Gastroesophageal sphincter (tissue), 4 donors: ENCODE measurements around the gene HOXA6. TPM values are rescaled to one million over a fixed set of nuclear protein-coding genes. Genes with fewer than 3 reads are reported as not detected.

ENCODE experiments used
- ATAC-seq: fragments of 150-250 bp; one replicate; pipeline ENCODE4 v1.9.1; 2016; ENCODE audit warnings: mild to moderate bottlenecking, moderate library complexity
- H3K27ac ChIP-seq, 4 donors: fragments of 200-600 bp; sonication (generic) in 3 of 4; 1 replicate in 3 of 4; 2 replicates in 1 of 4; pipeline ENCODE4 v1.5.1; 2016 to 2019
- H3K27me3 ChIP-seq: fragments of 200-600 bp; sonication (generic); one replicate; pipeline ENCODE4 v1.5.1; 2019
- H3K36me3 ChIP-seq, 2 donors: fragments of 200-600 bp; sonication (generic); one replicate each; pipeline ENCODE4 v1.5.1; 2019; ENCODE audit warnings: control low read depth in 1 of 2
- H3K4me1 ChIP-seq, 3 donors: fragments of 200-600 bp; sonication (generic); 1 replicate in 2 of 3; 2 replicates in 1 of 3; pipeline ENCODE4 v1.5.1; 2016 to 2019; ENCODE audit warnings: control low read depth in 2 of 3
- H3K4me3 ChIP-seq, 2 donors: fragments of 200-600 bp; sonication (generic); one replicate each; pipeline ENCODE4 v1.5.1; 2019; ENCODE audit warnings: mild to moderate bottlenecking in 1 of 2, moderate library complexity in 1 of 2
- H3K9me3 ChIP-seq, 3 donors: fragments of 200-600 bp; sonication (generic); one replicate each; pipeline ENCODE4 v1.5.1; 2017 to 2019; ENCODE audit warnings: control low read depth in 2 of 3
- EP300 ChIP-seq: sonication (generic); formaldehyde crosslinking; IDR thresholded peaks from one replicate; pipeline ENCODE4 v1.6.1; 2017; ENCODE audit warnings: antibody characterized with exemption, mild to moderate bottlenecking
- POLR2A ChIP-seq, 2 donors: fragments of 450-650 bp; IDR thresholded peaks; one replicate each; pipeline ENCODE4 v1.6.1; 2017; ENCODE audit warnings: antibody characterized with exemption in 2 of 2, mild to moderate bottlenecking in 2 of 2, moderate library complexity in 1 of 2
- POLR2AphosphoS5 ChIP-seq: sonication (generic); formaldehyde crosslinking; IDR thresholded peaks from one replicate; pipeline ENCODE4 v1.6.1; 2017; ENCODE audit warnings: antibody characterized with exemption
- WGBS, 2 donors: methylation state at CpG; one replicate each; pipeline ENCODE4 v1.1.5; 2018; ENCODE audit warnings: low coverage in 1 of 2; 5-methylcytosine and 5-hydroxymethylcytosine counted together
- total RNA-seq, 4 donors: library from RNA; depleted of rRNA; stranded (reverse); fragments of >200 nt; gene quantifications; one replicate each; pipeline ENCODE4 v1.1.0, GENCODE V29; 2016
- TF ChIP-seq, protein P1 (sequence below), 4 experiments: fragments of 200-600 bp in 2 of 4; fragments of 450-650 bp in 2 of 4; sonication (generic) in 1 of 4; IDR thresholded peaks; one replicate each; pipeline ENCODE4 v1.5.1; 2017 to 2019; ENCODE audit warnings: antibody characterized with exemption in 4 of 4, mild to moderate bottlenecking in 2 of 4, moderate library complexity in 2 of 4

The HOXA6 gene
- total RNA-seq, 4 donors from 2014 or later = 0.46 to 12.7 TPM; not detected in 2

DNA sequence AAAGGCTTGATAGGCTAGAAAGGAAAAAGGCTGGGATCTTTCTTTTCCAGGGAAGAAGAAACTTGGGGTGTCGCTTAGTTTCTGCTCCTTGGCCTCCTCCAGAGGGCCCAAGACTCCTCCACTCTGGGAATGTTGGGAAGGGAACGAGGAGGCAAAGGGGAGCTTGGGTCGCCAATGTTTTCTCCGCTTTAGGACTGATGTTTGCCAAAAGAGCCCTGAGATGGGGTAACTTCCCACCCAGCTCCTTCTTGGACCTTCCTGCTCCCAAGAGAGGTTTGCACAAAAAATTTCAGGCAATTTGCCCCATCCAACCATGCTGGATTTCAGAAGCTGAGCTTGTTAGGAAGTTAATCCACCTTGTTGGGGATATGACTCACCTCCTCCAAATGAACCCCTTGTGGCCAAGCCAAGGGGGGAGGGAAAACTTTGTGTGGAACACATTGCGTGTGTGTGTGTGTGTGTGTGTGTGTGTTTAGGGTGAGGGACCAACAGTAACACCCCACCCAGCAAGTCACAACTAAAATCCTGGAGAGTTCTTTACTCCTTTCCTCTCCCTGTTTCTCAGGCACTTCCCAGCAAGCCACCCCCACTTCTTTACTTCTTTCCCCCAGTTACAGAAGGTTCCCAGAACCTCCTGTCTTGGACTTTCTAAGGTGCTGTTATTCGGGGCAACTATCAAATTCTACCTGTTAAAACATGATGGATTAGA, 36.4 kb downstream of the HOXA6 start:
- Histone ChIP-seq H3K4me1 (peaks cover 0 to 61% (median 21%) of the 10 kb centered on the region in 3 donors), H3K27me3 (no peaks in the 10 kb centered on the region)

DNA sequence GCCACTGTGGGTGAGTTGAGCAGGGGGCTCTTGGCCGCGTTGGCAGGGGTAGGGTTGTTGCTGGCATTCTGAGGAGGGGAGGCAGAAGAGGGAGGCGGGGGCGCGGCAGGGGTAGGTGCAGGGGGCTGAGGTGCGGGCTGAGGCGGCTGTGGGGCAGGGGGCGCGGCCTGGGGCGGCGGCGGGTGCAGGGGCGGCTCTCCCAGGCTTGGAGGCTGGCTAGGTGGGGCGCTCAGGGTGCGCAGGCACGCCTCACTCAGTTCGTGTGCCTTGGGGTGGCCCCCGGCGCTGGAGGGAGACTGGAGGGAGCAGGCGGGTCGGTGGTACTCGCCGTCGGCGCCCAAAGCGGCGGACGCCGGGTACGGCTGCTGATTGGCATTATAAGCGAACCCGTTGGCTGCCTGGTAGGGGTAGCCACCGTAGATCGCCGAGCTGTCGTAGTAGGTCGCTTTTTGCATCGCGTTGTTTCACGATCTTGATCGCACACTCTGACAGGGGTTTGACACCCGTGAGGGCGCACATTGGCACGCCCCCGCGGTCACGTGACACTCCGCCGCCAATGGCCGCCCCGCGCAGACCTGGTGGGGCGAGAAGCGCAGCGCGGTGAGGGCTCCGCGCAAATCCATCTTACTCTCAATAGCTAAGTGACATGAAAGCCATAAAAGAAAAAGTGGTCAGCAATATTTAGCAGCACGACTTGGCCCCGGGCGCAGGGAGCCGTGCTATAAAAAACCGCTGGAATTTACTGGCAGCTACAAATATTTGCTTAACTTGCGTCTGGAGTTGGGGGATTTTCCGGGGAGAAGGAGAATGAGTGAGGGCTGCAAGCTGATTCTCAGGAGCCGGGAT, 37.2 kb downstream of the HOXA6 start:
- WGBS, 2 donors = 19 to 23% methylated on average over 9 to 13 of the region's 66 CpGs
- H3K4me3 ChIP-seq = peak overlapping the region; percentile 1 to 79
- no peaks in the 10 kb centered on the region for H3K27me3 ChIP-seq
- H3K4me1 ChIP-seq = peaks cover 0 to 69% (median 21%) of the 10 kb centered on the region in 3 donors
- ATAC-seq = peak; percentile 56
- no peaks in the 10 kb centered on the region for H3K36me3 ChIP-seq
- H3K9me3 ChIP-seq = no peaks in the 10 kb centered on the region
- TF ChIP-seq POLR2AphosphoS5 (peak; percentile 74), POLR2A (IDR thresholded peaks at IDR 0.05) (no peak), EP300 (no peak)
- TF ChIP-seq, protein P1, sequence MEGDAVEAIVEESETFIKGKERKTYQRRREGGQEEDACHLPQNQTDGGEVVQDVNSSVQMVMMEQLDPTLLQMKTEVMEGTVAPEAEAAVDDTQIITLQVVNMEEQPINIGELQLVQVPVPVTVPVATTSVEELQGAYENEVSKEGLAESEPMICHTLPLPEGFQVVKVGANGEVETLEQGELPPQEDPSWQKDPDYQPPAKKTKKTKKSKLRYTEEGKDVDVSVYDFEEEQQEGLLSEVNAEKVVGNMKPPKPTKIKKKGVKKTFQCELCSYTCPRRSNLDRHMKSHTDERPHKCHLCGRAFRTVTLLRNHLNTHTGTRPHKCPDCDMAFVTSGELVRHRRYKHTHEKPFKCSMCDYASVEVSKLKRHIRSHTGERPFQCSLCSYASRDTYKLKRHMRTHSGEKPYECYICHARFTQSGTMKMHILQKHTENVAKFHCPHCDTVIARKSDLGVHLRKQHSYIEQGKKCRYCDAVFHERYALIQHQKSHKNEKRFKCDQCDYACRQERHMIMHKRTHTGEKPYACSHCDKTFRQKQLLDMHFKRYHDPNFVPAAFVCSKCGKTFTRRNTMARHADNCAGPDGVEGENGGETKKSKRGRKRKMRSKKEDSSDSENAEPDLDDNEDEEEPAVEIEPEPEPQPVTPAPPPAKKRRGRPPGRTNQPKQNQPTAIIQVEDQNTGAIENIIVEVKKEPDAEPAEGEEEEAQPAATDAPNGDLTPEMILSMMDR (IDR thresholded peaks at IDR 0.05) = peak in 1 of 4 experiments; percentile 5
- H3K27ac ChIP-seq = peak overlapping the region; percentile 94 to 99 (median 98)

More for the DNA sequence above, 36.4 kb downstream of the HOXA6 start:
- no peaks in the 10 kb centered on the region for H3K9me3 ChIP-seq
- TF ChIP-seq, protein P1 (IDR thresholded peaks at IDR 0.05) = peak in 1 of 4 experiments; percentile 9
- TF ChIP-seq POLR2AphosphoS5 (peak; percentile 84), EP300 (no peak), POLR2A (IDR thresholded peaks at IDR 0.05) (no peak)
- peak overlapping the region; percentile 1 to 79 for H3K4me3 ChIP-seq
- no peaks in the 10 kb centered on the region for H3K36me3 ChIP-seq
- peak overlapping the region; percentile 94 to 99 (median 98) for H3K27ac ChIP-seq
- ATAC-seq = peak; percentile 30
- 0% methylated on average over 3 to 5 of the region's 6 CpGs for whole genome bisulfite sequencing, 2 donors

DNA sequence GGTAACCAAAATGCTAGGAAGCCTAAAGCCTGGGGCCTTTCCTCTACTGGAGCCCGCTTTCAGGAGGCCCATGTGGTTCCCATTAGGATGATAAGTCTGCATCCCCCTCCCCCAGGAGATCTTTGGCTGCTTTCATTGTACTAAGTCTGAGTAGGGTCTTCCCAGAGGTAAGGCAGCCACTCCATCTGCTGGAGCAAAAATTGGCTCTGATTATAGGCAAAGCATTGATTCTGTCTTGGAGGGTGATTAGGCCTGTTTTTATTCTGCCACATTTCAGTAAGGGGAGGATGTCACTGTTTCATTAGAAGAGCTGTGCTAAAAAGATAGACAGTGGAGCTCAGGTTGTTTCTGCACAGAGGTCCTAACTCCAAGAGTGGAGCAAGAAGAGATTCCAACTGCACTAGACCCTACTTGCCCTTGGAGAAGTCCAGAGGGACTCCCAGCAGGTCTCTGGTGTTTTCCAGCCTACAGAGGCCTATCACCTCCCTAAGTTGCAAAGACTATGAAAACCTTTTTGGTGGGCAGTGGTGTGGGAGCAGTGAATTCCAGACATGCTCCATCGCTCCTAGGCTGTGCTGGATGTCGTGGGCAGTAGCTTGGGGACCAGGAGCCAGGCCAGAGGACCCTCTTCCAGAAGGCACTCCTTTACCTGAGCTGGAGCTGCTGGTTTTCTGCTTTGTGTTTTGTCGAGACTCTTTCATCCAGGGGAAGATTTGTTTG, 37.9 kb downstream of the HOXA6 start:
- Histone ChIP-seq H3K36me3 (no peaks in the 10 kb centered on the region), H3K27ac (peak overlapping the region; percentile 94 to 99 (median 98)), H3K27me3 (no peaks in the 10 kb centered on the region), H3K9me3 (no peaks in the 10 kb centered on the region), H3K4me1 (peaks cover 0 to 77% (median 21%) of the 10 kb centered on the region in 3 donors), H3K4me3 (peak overlapping the region in 1 of 2 donors; percentile 79)
- no peak for TF ChIP-seq POLR2AphosphoS5
- no peak for TF ChIP-seq EP300
- no peak for TF ChIP-seq POLR2A (IDR thresholded peaks at IDR 0.05)
- TF ChIP-seq, protein P1 (IDR thresholded peaks at IDR 0.05) = no peak
- 50% methylated on average over 1 of the region's 4 CpGs; no CpG with 5 or more reads in 1 of the 2 donors for WGBS, 2 donors
- no peak for ATAC-seq

DNA sequence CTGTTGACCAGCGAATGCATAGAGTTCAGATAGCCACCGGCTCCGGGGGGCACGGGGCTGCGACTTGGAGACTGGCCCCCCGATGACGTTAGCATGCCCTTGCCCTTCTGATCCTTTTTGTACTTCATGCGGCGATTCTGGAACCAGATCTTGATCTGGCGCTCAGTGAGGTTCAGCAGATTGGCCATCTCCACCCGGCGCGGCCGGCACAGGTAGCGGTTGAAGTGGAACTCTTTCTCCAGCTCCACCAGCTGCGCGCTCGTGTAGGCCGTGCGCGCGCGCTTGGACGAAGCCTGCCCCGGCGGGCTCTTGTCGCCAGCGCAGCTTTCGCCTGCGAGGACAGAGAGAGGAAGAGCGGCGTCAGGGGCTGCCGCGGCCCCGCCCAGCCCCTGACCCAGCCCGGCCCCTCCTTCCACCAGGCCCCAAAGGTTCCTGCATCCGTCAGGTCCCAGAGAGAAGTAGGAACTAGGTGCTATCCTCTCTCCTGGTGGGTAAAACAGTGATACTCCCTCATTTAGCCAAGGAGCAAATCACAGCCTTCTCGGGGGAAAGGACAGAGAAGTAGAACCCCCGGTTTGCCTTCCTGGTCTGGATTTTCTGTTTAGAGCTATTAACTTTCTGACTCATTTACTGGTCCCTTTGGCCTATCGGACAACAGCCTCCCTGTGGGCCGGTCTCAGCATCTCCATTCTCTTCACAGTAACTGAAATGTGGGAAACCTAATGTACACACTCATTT, 39.0 kb downstream of the HOXA6 start:
- peaks cover 0 to 86% (median 21%) of the 10 kb centered on the region in 3 donors for H3K4me1 ChIP-seq
- TF ChIP-seq POLR2A (IDR thresholded peaks at IDR 0.05) = peak; percentile 85 to 89
- TF ChIP-seq, protein P1 (IDR thresholded peaks at IDR 0.05) = peak in 2 of 4 experiments; percentile 50 to 56
- TF ChIP-seq EP300 = no peak
- peak; percentile 93 for TF ChIP-seq POLR2AphosphoS5
- H3K9me3 ChIP-seq = no peaks in the 10 kb centered on the region
- 9 to 17% methylated on average over 4 to 17 of the region's 41 CpGs for WGBS, 2 donors
- H3K4me3 ChIP-seq = peak overlapping the region; percentile 57 to 96
- peak overlapping the region; percentile 94 to 99 (median 98) for H3K27ac ChIP-seq
- ATAC-seq = peak; percentile 72
- H3K36me3 ChIP-seq = no peaks in the 10 kb centered on the region
- H3K27me3 ChIP-seq = no peaks in the 10 kb centered on the region
